ENCODE results near the gene DLGAP4.
"Not testable (repeated sequence)": the region's sequence is repeated elsewhere in the genome, so short reads cannot be mapped to it uniquely, and the experiment has no call there.

Gene DLGAP4

DNA sequence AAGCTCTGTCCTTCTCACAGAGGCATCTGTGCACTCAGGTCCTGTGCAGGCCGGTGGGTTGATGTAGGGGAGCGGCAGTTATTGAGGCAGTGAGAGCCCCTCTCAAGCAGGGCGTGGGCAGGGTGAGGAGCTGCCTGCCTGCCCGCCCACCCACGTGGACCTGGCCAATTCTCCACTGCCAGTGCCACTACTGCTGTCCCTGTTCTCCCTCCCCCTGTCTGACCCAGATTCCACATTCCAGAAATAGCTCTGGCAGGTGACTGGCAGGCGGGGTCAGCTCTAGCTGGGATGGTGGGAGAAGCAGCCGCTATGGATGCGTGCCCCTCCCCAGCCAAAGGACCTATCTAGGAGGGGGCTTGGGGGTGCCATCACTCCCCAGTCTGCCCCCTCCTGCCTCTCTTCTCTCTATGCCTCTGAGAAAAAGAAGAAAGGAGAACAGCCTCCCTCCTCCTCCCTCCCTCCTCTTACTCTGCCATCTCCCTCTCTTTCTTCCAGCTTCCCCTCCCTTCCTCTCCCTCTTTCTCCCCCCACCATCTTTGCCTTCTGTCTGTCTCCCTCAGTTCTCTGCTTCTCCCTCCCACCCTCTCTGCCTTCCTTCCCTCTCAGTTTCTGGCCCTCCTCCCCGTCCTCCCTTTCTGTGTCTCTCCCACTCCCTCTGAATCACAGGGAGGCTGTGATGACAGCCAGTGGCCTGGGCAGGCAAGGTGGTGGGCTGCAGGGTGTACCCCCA, 148.7 kb downstream of the DLGAP4 start:
- DNase-seq (ENCODE audit: low spot score): no peak

DNA sequence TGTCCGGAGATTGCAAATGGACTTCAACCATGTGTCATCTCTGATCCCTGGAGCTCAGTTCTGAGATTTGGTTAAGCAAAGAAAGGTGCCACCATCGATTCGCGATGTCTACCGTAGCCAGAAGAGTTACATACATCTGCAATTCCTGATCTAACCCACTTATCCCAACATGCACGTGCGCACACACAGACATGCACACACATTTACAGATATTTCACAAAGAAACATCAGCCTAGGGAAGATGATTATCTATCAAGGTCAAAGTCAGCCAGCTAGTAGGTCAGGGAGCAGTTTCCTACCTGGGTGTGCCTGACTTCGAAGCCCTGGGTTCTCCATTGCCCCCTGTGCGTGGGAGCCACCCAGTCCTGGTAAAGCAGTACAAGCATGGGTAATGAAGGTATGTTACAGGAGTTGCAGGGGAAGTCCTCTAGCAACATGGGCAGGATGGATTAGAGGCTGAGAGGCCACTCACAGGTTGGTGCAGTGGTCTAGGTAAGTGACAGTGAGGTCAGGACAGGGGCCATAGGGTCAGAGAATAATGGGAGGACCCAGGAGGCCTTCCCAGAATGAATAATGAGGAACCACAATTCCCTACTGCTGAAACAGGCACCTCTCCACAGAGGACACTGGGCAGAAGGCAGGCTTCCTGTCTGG, 150.0 kb downstream of the DLGAP4 start:
- DNase-seq (ENCODE audit: low spot score): no peak

DNA sequence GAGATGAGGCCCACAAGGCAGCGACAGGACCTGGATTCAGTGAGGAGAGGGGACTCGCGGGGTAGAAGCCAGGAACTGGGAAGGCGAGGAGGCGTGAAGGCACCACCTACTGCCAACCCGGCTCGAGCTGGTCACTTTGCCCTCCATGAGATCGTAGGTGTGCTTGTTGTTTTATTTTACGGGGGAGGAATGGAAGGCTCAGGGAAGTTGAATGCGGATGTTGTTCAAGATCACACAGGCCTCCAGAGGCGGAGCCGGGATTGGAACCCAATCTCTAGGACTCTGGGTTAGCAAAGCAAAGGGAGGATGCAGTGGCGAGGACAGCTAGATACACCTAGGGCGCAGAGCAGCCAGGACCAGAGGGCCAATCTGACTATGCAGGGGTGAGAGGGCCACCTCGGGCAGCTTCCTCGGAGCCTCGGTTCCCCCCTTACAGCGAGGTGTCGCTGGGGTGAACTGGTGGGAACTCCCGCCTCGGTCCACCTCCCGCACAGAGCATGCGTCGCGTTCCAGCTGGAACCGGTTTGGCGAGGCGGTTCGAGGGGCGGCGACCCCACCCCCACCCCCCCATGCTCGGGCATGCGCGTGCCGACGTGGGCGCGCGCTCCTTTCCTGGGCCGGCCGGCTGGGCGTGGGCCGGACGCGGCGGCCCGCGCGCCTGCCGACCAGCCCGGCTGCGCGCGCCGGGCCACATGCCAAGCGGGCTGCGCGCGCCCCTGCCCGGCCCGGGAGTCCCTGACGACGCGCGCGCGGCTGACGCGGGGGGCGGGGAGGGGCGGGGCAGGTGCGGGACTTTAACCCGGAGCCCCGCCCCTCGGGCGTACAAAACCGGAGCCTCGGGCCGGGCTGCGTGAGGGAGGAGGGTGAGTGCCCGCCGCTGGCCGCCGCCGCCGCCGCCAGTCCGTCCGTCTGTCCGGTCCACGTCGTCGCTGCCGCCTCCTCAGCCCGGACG, 154.8 kb downstream of the DLGAP4 start:
- DNase-seq (ENCODE audit: low spot score): peak; percentile 99

DNA sequence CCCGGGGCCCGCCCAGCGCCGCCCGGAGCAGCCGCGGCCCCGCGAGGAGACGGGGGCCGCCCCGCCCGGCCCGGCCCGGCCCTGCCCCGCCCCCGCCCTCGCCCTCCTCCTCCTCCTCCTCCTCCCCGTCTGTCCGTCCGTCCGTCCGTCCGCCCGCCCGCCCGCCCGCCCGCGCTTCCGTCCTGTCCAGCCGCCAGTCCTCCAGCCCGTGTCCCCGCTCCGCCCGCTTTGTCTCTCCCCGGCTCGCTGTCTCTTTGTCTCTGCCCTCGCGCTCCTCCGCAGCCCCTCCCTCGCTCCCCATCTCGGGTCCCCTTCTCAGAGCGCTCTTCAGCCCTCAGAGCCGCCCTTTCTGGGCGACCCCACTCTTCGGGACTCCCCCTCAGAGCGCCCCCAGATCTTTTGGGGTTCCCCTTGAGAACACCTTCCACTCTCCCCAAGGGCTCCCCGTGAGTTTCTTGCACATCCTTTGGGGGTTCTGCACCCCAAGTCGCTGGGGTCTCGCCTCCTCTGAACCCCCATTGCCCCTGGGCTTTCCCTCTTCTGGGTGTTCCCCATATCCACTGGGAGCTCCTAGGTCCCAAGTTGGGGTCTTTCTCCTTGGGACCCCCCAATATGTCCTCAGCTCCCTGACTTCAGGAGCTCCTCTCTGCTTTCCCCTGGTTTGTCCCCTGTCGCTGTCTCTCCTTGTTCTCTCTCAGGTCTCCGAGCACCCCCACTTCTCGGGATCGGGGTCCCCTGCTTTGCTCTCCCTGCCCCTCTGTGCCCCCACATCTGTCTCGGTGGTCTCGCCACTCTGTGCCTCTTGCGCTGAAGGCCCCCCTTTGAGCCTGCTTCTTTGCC, 155.7 kb downstream of the DLGAP4 start:
- DNase-seq (ENCODE audit: low spot score): peak; percentile 35

DNA sequence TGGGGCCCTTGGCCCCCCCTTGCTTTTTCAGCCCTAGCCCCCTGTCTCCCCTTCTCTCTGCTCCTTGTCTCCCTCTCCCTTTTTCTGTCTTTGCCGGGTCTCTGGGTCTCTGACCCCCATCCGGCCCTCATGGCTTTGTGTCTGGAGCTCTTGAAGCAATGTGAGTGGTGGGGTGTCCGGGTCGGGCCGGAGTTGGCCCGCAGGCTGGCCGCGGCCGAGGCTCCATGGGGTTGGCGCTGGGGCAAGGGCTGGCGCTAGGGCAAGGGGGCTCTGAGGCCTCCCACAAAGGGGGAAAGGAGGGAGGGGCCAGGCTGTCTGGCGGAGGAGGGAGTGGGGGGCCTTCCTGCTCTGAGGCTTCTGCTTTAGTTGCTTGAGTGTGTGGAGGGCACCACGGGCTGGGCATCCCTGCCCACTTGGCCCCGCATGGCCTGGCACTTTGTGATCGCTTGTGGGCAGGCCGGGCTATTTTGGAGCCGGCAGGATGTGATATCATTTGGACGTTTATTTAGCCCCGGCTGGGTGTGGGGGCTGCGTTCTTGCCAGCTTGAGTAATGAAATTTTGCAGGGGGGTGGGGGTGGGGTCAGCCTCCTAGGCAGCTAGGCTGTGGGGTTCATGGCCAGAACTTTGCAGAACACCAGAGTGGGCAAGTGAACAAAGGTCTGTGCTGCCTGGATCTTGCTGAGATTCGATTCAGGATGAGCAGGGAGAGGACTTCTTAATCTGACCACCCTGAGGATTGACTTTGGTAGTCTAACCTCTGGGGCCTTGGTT, 156.5 kb downstream of the DLGAP4 start:
- peak; percentile 33 for DNase-seq (ENCODE audit: low spot score)

DNA sequence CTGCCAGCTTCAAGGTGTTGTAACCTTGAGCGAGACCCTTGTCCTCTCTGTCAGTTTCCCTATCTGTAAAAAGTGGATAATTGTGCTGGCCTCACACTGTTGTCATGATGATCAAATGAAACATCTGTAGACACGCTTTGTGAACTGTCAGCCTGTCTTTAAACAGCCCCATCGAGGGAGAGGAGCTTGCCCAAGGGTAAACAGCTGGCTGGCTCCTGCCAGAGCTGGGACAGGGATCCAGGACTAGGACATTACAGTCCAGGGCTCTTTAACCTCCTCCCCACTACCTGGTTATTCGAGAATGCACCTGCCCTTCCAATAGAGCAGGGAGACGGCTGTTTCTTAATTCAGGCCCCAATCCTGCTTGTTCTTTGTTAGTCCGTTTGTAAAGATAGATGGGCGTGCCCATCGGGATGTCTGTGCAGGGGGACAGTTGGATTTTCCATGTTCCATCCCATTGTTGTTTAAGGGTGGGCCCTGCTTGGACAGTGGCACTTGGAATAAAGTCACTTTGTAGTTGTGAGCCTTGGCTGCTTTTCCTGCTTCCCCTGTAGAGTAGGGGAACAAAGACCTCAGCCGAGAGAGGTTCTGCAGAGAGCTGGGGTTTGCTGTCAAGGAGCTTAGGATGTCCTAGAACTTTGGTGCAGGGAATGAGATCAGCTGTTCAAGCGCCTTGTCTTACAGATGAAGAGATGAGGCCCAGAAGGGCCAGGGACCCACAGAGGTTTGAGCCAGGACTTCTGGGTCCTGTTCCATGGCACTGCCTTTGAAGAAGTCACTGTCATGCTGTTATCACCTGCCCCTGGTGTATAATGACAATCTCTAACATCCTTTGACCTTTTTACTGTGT, 157.3 kb downstream of the DLGAP4 start:
- DNase-seq (ENCODE audit: low spot score): no peak

DNA sequence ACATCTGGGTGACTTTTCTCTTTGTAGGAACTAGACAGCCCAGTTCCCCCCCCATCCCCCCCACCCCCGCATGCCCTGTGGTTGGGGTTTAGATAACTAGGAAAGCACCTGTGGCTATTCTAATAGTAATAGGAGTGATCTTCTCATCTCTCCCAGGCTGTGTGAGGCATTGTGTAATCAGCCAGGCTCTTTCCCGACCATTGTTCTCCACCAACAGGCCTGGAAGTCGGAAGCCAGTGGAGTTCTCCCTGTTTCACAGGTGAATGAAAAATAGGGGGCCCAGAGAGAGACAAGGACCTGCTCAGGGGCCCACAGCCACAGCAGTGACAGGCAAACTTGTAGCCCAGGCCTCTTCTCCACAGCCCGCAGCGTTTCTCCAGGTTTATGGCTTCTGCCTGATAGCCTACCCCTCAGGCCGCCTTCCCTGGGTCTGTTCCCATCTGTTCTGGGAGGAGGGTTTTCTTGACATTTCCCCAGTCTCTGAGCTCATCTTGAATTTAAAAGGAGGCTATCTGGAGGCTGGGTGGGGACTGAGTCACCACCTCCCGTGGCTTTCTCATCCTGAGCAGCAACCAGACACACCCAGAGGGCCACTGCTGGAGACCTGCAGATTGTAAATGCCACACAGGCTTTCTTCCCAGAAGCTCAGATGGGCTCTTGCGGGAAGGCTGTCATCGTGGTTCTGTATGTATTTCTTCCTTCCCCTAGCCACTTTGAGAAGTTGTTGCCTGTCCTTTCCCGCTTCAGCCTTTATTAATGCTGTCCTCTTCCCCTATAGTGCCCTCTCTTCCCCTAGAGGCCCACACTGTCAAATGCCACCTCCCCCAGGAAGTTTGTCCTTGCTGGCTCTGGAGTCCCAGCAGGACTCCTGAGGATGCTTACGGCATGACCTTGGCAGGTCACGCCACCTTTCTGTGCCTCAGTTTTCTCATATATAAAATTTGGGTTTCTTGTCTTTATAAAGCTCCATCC, 159.3 kb downstream of the DLGAP4 start:
- DNase-seq (ENCODE audit: low spot score): peak; percentile 88

DNA sequence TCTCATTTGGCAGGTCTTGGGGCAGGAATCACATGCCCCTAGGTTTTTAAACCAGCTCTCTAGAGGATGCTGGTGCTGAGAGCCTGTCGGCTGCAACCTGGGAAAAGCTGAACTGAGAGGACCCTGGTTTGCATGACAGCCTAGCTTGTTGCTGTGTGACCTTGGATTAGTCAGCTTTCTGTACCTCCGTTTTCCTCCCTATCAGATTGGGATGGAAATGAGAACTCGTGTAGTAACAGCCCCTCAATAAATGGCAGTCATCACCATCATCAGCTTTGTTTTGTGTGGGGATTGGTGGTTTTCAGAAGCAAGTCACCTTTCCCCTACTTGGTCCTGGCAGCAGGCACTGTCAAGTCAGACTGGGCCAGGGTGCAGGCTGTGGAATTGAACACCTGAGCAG, 159.9 kb downstream of the DLGAP4 start:
- DNase-seq (ENCODE audit: low spot score): no peak

DNA sequence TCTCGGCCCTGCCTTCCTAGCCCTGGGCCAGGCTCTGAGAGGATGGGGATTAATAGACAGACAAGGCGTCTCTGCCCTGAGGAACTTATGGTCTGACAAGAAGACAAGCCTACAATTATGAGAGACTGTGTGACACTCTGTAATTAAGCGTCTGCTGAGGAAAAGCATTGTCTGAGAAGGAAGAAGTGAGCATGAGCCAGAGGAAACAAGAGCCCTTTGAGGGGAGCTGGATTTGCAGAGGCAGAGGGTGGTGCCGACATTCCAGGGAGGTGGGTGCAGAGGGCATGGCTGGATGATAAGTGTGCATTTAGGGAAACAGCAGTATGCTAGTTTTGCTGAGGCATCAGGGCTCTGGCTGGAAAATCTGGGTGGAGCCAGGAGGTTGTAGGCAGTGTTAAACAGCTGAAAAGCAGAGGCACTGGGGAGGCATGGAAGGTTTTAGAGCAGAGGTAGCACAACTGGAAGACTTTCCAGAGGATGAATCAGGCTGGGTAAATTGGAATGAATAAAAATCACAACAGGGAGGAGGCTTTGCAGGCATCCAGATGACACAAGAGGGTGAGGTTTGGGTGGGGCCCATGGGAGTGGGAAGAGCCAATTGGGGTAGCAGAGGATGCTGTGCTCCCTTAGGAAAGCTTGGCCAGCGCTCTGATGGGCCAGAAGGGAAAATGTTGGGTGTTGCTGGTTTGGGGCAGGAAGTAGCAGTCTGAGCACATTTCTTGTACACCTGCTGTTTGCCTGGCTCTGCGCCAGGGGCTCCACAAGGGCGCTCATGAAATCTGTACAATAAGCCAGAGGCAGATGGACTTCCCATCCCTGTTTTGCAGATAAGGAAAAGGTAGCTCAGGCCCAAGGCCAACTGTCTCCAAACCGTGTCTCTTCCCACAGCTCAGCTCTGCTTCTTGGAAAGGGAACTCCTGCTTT, 161.2 kb downstream of the DLGAP4 start:
- DNase-seq (ENCODE audit: low spot score): peak; percentile 54

DNA sequence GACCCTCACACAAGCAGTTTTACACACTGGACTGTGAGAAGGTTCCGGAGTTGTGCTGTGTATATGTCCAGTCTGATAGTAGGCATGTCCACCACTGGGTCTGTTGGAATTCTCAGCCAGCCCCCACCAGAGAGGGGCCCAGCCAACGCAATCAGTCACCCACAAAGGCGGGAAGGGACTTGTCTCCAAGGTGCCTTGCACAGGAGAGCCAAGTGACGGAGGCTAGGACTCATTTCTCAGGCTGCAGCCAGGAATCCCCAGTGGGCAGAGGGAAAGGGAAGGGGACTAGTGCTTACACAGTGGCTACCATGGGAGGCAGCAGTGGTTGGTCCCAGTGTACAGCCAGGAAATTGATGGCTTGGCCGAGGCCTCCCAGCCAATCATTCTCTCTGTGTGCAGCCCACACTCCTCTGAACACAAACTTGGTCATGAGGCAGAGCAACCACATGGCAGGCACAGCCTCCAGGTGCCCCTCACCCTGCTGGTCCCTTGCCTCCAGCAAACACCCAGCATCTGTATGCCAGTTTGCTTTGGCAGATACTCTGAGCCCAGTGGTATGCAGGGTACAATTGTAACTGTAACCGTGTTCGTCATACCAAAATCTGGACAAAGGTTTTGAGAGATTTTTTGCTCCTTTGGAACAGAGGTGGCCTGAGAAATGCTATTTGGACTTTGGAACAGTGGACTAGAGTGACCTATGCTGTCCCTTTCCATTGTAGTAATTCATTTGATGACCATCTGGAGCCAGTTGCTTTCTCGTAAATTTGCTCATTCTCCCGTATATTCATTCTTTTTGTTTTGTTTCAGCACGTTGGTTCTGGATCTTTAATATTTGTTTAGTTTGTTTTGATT, 162.2 kb downstream of the DLGAP4 start:
- no peak for DNase-seq (ENCODE audit: low spot score)

DNA sequence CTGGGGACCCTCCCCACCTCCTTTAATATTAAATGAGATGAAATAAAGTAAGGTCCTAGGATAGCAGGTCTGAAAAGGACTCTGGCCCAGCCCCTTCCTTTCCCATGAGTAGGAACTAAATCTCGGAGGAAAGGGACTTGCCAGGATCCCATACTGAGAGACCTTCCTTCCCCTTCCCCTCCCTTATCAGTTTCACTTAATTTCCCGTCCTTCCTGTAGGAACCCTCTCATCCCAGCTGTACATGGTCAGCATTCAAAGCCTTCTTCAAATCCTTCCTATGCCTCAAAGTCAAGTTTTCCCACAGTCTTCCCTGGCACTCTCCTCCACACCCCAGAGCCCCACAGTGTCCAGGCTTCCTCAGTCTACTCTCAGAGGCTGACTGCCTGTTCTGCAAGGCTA, 163.8 kb downstream of the DLGAP4 start:
- no peak for DNase-seq (ENCODE audit: low spot score)

DNA sequence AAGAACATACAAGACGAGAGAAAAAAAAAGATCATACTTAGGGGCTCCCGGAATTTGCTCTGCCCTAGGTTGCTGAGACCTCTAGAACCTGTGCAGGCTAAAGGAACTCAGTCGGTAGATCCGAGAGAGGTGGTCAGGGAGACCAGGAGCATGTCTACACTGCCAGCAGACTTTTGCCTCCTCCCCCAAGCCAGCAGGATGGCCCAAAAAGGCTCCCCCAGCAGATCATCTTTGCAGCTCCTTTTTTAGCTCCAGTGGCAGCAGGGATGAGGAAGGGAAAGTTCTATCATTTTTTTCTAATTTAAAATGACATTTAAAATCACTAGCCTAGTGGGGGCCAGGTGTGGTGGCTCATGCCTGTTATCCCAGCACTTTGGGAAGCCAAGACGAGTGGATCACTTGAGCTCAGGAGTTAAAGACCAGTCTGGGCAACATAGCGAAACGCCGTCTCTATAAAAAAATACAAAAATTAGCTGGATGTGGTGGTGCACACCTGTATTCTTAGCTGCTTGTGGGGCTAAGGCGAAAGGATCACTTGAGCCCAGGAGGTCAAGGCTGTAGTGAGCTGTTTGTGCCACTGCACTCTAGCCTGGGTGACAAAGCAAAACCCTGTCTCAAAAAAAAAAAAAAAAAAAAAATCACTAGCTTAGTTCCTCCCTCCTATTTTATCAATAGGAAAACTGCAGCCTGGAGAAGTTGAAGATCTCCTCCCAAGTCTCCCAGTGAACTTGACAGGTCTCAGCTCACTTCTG, 165.9 kb downstream of the DLGAP4 start:
- DNase-seq (ENCODE audit: low spot score): no peak

DNA sequence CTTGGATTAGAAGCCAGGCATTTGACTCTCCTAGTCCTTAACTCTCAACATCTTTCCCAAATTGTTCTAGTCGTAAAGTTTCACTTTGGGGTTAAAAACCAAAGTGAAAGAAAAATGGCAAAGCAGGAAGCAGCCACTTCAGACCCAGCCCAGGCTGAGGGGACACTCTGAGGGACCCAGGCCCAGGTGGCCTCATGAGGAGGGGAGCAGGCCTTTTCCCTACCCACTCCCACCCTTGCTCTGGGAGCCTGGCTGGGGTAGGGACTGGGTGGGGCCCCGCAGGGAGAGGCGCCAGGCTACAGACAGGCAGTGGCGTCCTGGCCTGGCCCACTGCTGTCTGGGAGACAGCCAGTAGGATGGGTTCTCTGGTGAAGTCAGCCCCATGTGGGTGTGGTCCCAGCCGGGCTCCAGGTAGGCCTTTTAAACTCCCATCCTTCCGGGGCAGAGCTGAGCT, 166.5 kb downstream of the DLGAP4 start:
- peak; percentile 62 for DNase-seq (ENCODE audit: low spot score)

DNA sequence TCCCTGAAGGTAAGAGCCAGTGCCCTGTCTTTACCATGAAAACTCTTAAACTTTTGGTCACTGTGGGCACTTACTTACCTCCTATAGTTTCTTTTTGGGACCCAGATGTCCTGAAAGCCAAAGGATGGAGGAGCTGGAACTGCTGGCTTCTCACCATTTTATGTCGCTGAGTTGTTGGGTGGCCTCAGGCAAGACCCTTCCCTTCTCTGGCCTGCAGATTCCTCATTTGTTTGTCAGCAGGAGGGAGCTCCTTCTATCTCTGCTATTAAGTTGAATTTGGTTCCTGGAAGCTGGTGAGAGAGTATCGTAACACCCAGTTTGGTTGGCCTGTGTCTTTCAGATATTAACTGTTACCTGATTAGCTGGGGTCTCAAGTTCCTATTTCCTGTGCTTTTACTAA, 167.0 kb downstream of the DLGAP4 start:
- no peak for DNase-seq (ENCODE audit: low spot score)

DNA sequence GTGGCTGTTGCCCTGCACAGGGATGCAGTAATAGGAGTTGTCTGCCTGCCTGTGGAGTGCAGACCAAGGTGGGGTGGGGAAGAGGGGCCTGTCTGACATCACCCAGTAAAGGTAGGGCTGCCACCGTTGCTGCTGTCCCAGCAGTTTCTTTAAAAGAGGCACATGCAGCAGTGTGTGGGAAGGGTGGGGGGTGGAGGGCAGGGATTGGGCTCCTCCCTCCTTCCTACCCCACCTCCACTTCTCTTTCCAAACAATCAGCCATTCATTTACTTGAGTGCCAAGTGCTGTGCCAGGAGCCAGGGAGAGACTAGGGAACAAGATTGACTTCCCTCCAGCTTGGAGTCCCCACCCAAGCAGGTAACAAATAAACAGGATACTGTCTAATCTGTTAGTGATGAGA, 168.4 kb downstream of the DLGAP4 start:
- DNase-seq (ENCODE audit: low spot score): no peak

DNA sequence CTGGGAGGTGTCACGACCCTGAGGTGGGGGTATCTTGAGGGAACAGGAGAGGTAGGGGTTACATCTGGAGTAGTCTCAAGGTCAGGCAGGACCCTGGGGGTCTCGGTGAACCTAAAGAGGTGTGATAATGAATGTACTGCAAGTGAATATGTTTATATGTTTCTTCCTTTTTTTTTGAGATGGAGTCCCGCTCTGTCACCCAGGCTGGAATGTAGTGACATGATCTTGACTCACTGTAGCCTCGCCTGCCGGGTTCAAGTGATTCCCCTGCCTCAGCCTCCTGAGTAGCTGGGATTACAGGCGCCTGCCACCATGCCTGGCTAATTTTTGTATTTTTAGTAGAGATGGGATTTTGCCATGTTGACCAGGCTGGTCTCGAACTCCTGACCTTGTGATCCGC, 168.9 kb downstream of the DLGAP4 start:
- not testable (repeated sequence) for DNase-seq (ENCODE audit: low spot score)
